Liver (tissue), 3 donors: ENCODE results near the gene UBE2F.

Source experiments
- ATF3 ChIP-seq: IDR thresholded peaks from 2 replicates; pipeline ENCODE4 v1.6.1; 2016; ENCODE audit warnings: antibody characterized with exemption
- CTCF ChIP-seq: fragments of 150-350 bp; IDR thresholded peaks from 2 replicates; pipeline ENCODE4 v1.5.1; 2017; ENCODE audit warnings: improper control_type of control experiment, low read depth, low read length; ENCODE audit not compliant: missing input control
- MAX ChIP-seq: IDR thresholded peaks from 2 replicates; pipeline ENCODE4 v1.6.1; 2016; ENCODE audit warnings: antibody characterized with exemption
- RAD21 ChIP-seq, 2 donors: IDR thresholded peaks; 2 replicates each; pipeline ENCODE4 v1.6.1; 2016; ENCODE audit warnings: antibody characterized with exemption in 2 of 2, mild to moderate bottlenecking in 2 of 2
- REST ChIP-seq: IDR thresholded peaks from 2 replicates; pipeline ENCODE4 v1.6.1; 2016; ENCODE audit warnings: antibody characterized with exemption, mild to moderate bottlenecking
- YY1 ChIP-seq: IDR thresholded peaks from 2 replicates; pipeline ENCODE4 v1.6.1; 2016; ENCODE audit warnings: antibody characterized with exemption, mild to moderate bottlenecking
- ZBTB33 ChIP-seq: IDR thresholded peaks from 2 replicates; pipeline ENCODE4 v1.6.1; 2016; ENCODE audit warnings: antibody characterized with exemption
- donor health status: healthy.
- donor health status: healthy.

GRCh38 chr2:238029853-238030252 lies 63.0 kb downstream of the UBE2F start:
- no peak for TF ChIP-seq CTCF
- TF ChIP-seq ZBTB33: no peak
- TF ChIP-seq RAD21 (IDR thresholded peaks at IDR 0.05): no peak
- no peak for TF ChIP-seq REST
- TF ChIP-seq MAX: no peak
- no peak for TF ChIP-seq YY1
- TF ChIP-seq ATF3: no peak
